ENCODE data around the gene RARRES2.

Gene RARRES2

GRCh38 chr7:150358433-150358832, 17.0 kb upstream of the RARRES2 start:
- Histone ChIP-seq H3K9ac (ENCODE audit: low read length) (no peak overlapping the region), H3K4me2 (ENCODE audit: low read depth, low read length, poor library complexity, severe bottlenecking) (no peak overlapping the region), H3K36me3 (ENCODE audit: low read length) (no peaks in the 10 kb centered on the region), H3K27me3 (ENCODE audit: low read length) (0 out of 2 replicates have a peak, but pooled peaks cover 3% of the 10 kb centered on the region), H3K27ac (ENCODE audit: low read depth, low read length) (no peak overlapping the region), H3K9me2 (replicated peaks; ENCODE audit: insufficient read depth, low read length) (no peaks in the 10 kb centered on the region), H4K20me1 (ENCODE audit: low read depth, low read length) (no peaks in the 10 kb centered on the region), H2AFZ (ENCODE audit: low read depth, low read length, severe bottlenecking) (no peak overlapping the region), H3F3A (ENCODE audit: insufficient read depth) (no peaks in the 10 kb centered on the region), H3K79me2 (ENCODE audit: insufficient read depth, low read length) (no peaks in the 10 kb centered on the region), H3K9me3 (ENCODE audit: insufficient read depth, low read length) (no peaks in the 10 kb centered on the region), H3K4me3 (ENCODE audit: insufficient read depth, low read length, poor library complexity, severe bottlenecking) (no peak overlapping the region)
- no peak for TF ChIP-seq EZH2phosphoT487 (conservative IDR thresholded peaks at IDR 0.05; ENCODE audit: low read length)
- TF ChIP-seq, protein P1, sequence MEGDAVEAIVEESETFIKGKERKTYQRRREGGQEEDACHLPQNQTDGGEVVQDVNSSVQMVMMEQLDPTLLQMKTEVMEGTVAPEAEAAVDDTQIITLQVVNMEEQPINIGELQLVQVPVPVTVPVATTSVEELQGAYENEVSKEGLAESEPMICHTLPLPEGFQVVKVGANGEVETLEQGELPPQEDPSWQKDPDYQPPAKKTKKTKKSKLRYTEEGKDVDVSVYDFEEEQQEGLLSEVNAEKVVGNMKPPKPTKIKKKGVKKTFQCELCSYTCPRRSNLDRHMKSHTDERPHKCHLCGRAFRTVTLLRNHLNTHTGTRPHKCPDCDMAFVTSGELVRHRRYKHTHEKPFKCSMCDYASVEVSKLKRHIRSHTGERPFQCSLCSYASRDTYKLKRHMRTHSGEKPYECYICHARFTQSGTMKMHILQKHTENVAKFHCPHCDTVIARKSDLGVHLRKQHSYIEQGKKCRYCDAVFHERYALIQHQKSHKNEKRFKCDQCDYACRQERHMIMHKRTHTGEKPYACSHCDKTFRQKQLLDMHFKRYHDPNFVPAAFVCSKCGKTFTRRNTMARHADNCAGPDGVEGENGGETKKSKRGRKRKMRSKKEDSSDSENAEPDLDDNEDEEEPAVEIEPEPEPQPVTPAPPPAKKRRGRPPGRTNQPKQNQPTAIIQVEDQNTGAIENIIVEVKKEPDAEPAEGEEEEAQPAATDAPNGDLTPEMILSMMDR (IDR thresholded peaks at IDR 0.05; ENCODE audit: insufficient read depth, low read length, poor library complexity, severe bottlenecking): no peak

DNA sequence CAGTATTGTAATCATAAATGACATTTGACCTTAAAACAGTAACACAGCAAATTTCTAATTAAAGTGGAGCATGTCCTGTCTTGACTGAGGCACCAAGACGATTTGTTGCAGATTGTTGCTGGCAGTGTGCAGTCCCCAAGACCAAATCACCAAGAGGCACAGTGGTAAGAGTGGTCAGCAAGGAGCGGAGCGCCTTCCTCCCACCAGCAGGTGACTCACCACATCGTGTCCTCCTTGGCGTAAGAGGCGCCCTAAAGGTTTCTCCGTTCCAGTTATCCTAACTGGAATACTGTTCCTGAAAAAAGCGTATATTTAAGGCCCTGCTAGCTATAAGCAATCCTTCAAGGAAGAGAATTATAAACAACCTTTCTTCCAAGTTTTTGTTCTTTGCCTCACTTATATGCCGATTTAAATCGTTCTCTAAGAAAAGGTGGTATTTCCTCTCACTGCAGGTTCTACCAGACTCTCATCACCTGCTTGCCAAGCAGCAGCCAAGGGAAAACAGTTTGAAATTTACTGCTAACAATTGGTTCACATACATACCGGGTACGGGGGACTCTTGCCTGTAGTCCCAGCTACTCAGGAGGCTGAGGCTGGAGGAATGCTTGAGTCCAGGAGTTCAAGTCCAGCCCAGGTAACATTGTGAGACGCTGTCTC, 16.5 kb upstream of the RARRES2 start:
- Histone ChIP-seq H2AFZ (ENCODE audit: low read depth, low read length, severe bottlenecking) (no peak overlapping the region), H3K4me3 (ENCODE audit: insufficient read depth, low read length, poor library complexity, severe bottlenecking) (no peak overlapping the region), H3K79me2 (ENCODE audit: insufficient read depth, low read length) (no peaks in the 10 kb centered on the region), H4K20me1 (ENCODE audit: low read depth, low read length) (no peaks in the 10 kb centered on the region), H3K9ac (ENCODE audit: low read length) (no peak overlapping the region), H3K4me2 (ENCODE audit: low read depth, low read length, poor library complexity, severe bottlenecking) (no peak overlapping the region), H3F3A (ENCODE audit: insufficient read depth) (no peaks in the 10 kb centered on the region), H3K9me3 (ENCODE audit: insufficient read depth, low read length) (no peaks in the 10 kb centered on the region), H3K9me2 (replicated peaks; ENCODE audit: insufficient read depth, low read length) (no peaks in the 10 kb centered on the region), H3K36me3 (ENCODE audit: low read length) (no peaks in the 10 kb centered on the region), H3K27me3 (ENCODE audit: low read length) (0 out of 2 replicates have a peak, but pooled peaks cover 3% of the 10 kb centered on the region), H3K27ac (ENCODE audit: low read depth, low read length) (no peak overlapping the region)
- TF ChIP-seq, protein P1 (IDR thresholded peaks at IDR 0.05; ENCODE audit: insufficient read depth, low read length, poor library complexity, severe bottlenecking): no peak
- no peak for TF ChIP-seq EZH2phosphoT487 (conservative IDR thresholded peaks at IDR 0.05; ENCODE audit: low read length)

DNA sequence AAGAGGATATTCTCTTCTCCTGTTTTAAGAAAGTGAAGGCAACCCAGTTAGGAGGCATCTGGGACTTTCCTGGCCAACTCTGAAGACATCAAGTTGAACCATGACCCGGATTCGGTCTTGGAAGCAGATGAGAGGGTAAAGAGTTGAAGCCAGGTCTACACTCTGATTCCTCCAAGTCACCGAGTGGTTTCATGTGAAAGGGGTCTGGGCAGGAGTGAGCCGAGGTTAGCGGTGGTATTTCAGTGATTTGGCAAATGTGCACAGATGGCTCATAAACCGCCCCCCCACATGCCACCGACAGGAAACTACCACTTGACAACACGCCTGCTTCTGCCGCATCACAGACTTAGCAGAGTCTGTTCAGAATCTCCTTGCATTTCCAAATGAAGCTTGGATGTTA, 15.8 kb upstream of the RARRES2 start:
- Histone ChIP-seq H2AFZ (ENCODE audit: low read depth, low read length, severe bottlenecking) (no peak overlapping the region), H3K27me3 (ENCODE audit: low read length) (0 out of 2 replicates have a peak, but pooled peaks cover 3% of the 10 kb centered on the region), H3K4me2 (ENCODE audit: low read depth, low read length, poor library complexity, severe bottlenecking) (peak overlapping the region; percentile 6), H3K36me3 (ENCODE audit: low read length) (no peaks in the 10 kb centered on the region), H3K9me2 (replicated peaks; ENCODE audit: insufficient read depth, low read length) (no peaks in the 10 kb centered on the region), H3K79me2 (ENCODE audit: insufficient read depth, low read length) (no peaks in the 10 kb centered on the region), H3K9me3 (ENCODE audit: insufficient read depth, low read length) (no peaks in the 10 kb centered on the region), H3K4me3 (ENCODE audit: insufficient read depth, low read length, poor library complexity, severe bottlenecking) (no peak overlapping the region), H3K27ac (ENCODE audit: low read depth, low read length) (no peak overlapping the region), H3K9ac (ENCODE audit: low read length) (no peak overlapping the region), H4K20me1 (ENCODE audit: low read depth, low read length) (no peaks in the 10 kb centered on the region), H3F3A (ENCODE audit: insufficient read depth) (no peaks in the 10 kb centered on the region)
- no peak for TF ChIP-seq EZH2phosphoT487 (conservative IDR thresholded peaks at IDR 0.05; ENCODE audit: low read length)
- TF ChIP-seq, protein P1 (IDR thresholded peaks at IDR 0.05; ENCODE audit: insufficient read depth, low read length, poor library complexity, severe bottlenecking): no peak

All from SU-DHL-6 (cell line).